ENCODE results near the gene HADHB. TPM values are rescaled to one million over a fixed set of nuclear protein-coding genes. Genes with fewer than 3 reads are reported as not detected.

HADHB gene
- polyA plus RNA-seq, 1 of the 3 experiments (the other 2 are of a cell fraction) = 108 TPM

- peak; percentile 51 for TF ChIP-seq RAD21 (IDR thresholded peaks at IDR 0.05; ENCODE audit: low read length)
Measured at GRCh38 chr2:26316041-26316440, 71.3 kb downstream of the HADHB start (continued).

DNA sequence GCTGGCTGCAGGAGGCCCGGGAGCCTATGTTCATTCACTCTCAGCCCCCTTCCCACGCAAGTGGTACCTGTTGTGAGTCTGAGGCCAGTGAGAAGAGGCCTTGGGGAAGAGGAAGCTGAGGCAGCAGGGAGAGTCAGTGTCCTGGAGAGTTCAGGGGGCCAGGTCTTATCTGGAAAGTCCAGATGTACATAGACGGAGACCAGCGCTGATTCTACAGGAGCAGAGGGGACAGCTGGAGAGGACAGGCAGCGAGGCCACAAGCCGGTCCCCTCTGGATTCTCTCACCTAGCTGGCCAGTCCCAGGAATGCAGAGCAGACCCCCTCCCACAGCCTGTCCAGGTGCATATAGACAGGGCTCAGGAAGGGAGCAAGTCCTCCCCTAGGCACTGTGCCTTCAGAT, 72.1 kb downstream of the HADHB start:
- Histone ChIP-seq H3K4me1 (ENCODE audit: control insufficient read depth in 1 of 2, insufficient read depth in 2 of 2, low read depth in 1 of 2, low read length in 1 of 2) (peaks cover 0 to 5% of the 10 kb centered on the region in 2 experiments; a peak in 1 of 4 replicates), H3K9me3 (no peaks in the 10 kb centered on the region), H3K9ac (no peak overlapping the region), H3F3A (replicated peaks; ENCODE audit: insufficient read depth) (no peaks in the 10 kb centered on the region), H3K4me3 (ENCODE audit: low read depth in 2 of 2, low read length in 1 of 2) (no peak overlapping the region), H3K4me2 (no peak overlapping the region), H4K20me1 (ENCODE audit: insufficient read depth) (no peaks in the 10 kb centered on the region), H3K27ac (ENCODE audit: low read depth in 2 of 2, low read length in 1 of 2) (no peak overlapping the region), H3K27me3 (ENCODE audit: insufficient read depth) (peaks cover 15% of the 10 kb centered on the region; the same call in 1 of the 2 replicates), H3K36me3 (replicated peaks in 1 of 2; ENCODE audit: control insufficient read depth in 1 of 2, insufficient read depth in 2 of 2, low read length in 1 of 2) (no peaks in the 10 kb centered on the region), H3K79me2 (ENCODE audit: insufficient read depth) (no peaks in the 10 kb centered on the region), H2AFZ (ENCODE audit: low read depth) (no peak overlapping the region), H3K9me2 (no peaks in the 10 kb centered on the region)
- POLR2A ChIA-PET = no interaction called here
- DNase-seq = no peak
- WGBS (ENCODE audit: low lambda C conversion rate) = 81% methylated on average over 6 of the region's 6 CpGs
- TF ChIP-seq RFX5 (IDR thresholded peaks at IDR 0.05; ENCODE audit: low read length) (no peak), FOSL2 (IDR thresholded peaks at IDR 0.05; ENCODE audit: borderline replicate concordance, low read depth) (no peak)
- CTCF ChIA-PET = interaction anchor here (1.0 to 7.2 kb wide), 8 partner anchors 8 to 289 kb away, joined by 3 to 68 read pairs (median 4); partner anchors contain the start of genes HADHA and HADHB

DNA sequence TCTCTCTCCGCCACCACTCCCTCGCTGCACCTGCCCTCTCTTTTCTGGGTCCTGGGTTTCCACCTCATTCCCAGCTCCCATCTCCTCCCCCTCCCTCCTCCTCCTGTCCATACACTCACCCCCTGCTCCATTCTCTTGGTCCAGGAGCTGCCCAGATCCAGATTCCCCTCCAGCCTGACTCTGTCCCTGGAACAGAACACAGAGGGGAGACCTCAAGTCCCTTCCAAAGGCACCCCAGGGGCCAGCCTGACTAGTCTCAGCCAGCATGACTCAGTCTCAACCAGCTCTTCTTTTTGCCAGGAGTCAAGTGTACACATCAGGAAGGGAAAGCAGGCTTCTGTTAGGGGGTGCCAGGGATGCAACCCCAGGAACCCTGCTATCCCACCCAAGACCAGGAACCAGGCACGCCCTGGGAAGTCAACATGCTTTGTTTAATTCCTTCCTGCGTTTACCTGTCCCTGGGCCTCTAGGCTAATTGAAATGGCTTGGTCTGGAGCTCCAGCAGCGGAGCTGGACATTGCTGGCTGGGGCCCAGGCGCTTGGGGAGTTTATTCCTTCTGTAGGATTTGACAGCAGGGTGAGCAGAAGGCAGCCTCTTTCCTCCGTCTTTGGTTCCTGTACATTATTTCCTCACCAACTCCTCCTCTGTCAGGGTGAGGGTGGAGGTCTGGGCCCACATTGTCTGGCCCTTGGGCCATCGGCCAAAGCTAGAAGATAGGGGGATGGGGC, 72.8 kb downstream of the HADHB start:
- CTCF ChIA-PET = interaction anchor here (1.0 to 7.2 kb wide), 8 partner anchors 8 to 288 kb away, joined by 3 to 68 read pairs (median 4); partner anchors contain the start of genes HADHA and HADHB
- Histone ChIP-seq H3F3A (replicated peaks; ENCODE audit: insufficient read depth) (no peaks in the 10 kb centered on the region), H3K4me3 (ENCODE audit: low read depth in 2 of 2, low read length in 1 of 2) (no peak overlapping the region), H4K20me1 (ENCODE audit: insufficient read depth) (no peaks in the 10 kb centered on the region), H3K4me2 (no peak overlapping the region), H3K9me3 (no peaks in the 10 kb centered on the region), H3K9me2 (no peaks in the 10 kb centered on the region), H2AFZ (ENCODE audit: low read depth) (no peak overlapping the region), H3K27ac (ENCODE audit: low read depth in 2 of 2, low read length in 1 of 2) (no peak overlapping the region), H3K36me3 (replicated peaks in 1 of 2; ENCODE audit: control insufficient read depth in 1 of 2, insufficient read depth in 2 of 2, low read length in 1 of 2) (no peaks in the 10 kb centered on the region), H3K27me3 (ENCODE audit: insufficient read depth) (peaks cover 15% of the 10 kb centered on the region; the same call in 1 of the 2 replicates), H3K79me2 (ENCODE audit: insufficient read depth) (no peaks in the 10 kb centered on the region), H3K4me1 (ENCODE audit: control insufficient read depth in 1 of 2, insufficient read depth in 2 of 2, low read depth in 1 of 2, low read length in 1 of 2) (peaks cover 0 to 5% of the 10 kb centered on the region in 2 experiments; a peak in 1 of 4 replicates), H3K9ac (no peak overlapping the region)
- no peak for TF ChIP-seq MXI1 (IDR thresholded peaks at IDR 0.05; ENCODE audit: low read depth, low read length)
- TF ChIP-seq RCOR1 (IDR thresholded peaks at IDR 0.05; ENCODE audit: low read length) = no peak
- no peak for TF ChIP-seq ELF1 (IDR thresholded peaks at IDR 0.05)
- no peak for TF ChIP-seq SMC3 (IDR thresholded peaks at IDR 0.05; ENCODE audit: low read depth, low read length)
- TF ChIP-seq, protein P1, sequence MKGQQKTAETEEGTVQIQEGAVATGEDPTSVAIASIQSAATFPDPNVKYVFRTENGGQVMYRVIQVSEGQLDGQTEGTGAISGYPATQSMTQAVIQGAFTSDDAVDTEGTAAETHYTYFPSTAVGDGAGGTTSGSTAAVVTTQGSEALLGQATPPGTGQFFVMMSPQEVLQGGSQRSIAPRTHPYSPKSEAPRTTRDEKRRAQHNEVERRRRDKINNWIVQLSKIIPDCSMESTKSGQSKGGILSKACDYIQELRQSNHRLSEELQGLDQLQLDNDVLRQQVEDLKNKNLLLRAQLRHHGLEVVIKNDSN (IDR thresholded peaks at IDR 0.05; ENCODE audit: borderline replicate concordance, low read depth) = no peak
- no peak for TF ChIP-seq YY1 (IDR thresholded peaks at IDR 0.05; ENCODE audit: low read depth)
- TF ChIP-seq PBX3 (IDR thresholded peaks at IDR 0.05) = no peak
- no peak for DNase-seq
- POLR2A ChIA-PET = no interaction called here
- 84% methylated on average over 7 of the region's 8 CpGs for WGBS (ENCODE audit: low lambda C conversion rate)
